CD4-positive, alpha-beta T cell treated with Interleukin-6 for 4 hours (primary cell): ENCODE results near the gene PPP1R26.
"Not testable (repeated sequence)": the region's sequence is repeated elsewhere in the genome, so short reads cannot be mapped to it uniquely, and the experiment has no call there.

Experiments
- DNase-seq: peaks from one replicate; pipeline ENCODE4 v3.0.0-alpha.2; 2020; ENCODE audit warnings: mixed read lengths

PPP1R26 gene, protein sequence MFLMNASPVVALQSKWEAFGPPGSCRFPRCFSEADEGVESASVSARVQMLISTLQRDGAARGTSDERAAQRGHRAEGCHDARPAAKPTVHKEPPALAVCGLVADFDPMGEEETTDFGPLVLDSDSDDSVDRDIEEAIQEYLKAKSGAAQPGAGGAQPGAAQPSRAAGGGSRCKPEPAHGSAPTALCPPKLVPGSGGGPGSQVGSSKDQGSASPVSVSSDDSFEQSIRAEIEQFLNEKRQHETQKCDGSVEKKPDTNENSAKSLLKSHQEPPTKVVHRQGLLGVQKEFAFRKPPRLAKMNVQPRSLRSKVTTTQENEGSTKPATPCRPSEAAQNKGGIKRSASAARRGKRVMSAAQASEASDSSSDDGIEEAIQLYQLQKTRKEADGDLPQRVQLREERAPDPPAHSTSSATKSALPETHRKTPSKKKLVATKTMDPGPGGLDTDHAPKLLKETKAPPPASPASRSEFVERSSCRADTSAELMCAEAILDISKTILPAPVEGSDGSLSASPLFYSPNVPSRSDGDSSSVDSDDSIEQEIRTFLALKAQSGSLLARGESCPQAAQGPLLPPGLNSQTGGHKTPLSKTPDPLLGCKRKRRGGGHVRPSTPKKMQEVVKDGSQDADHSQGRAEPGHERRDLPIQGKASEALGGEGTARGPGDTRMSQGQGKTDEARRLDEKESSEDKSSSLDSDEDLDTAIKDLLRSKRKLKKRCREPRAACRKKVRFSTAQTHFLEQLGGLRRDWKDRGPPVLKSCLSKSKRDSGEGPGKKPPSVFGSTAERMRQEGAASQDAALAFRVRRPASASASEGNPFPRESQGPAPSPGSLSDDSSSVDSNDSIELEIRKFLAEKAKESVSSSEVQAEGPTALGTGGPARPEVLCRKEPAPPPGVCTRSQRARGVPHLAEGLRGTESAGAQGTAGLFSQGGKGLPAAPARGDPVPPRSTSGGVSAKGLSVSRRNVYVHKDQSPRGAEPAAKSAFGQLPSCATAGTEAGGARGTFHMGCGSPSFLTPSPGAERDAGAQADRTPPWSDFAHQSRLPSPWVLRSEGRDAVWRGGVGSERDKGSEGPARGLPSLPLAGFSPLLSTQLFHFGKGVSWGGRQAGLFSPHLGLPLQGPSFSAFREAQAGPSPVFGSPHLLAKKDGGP (N-terminal part only)

GRCh38 chr9:135479469-135480052 lies at the start of gene PPP1R26:
Gene PPP1R26, plus strand, starts transcription at chr9:135479782. Its CDS starts 4,729 bp downstream, at chr9:135484511.
- no peak for DNase-seq

DNA sequence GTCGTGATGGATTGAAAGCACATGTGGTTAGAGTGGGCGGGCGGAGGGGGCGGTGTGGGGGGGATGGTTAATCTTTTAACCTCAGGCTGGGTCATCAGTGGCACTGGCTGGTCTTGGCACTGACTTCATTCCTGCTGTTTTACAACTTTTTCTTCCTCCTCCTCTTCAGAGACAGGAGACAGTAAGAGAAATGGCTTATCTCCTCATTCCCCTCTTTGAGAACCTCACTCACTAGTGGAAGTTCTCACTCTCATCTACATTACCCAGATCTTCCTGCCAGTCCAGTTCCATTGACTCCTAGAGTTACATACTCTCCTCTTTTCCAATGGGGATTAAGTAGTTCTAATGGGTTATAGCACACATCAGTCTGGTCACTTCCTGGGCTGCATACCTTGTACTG lies 42.3 kb upstream of the PPP1R26 start:
- no peak for DNase-seq

DNA sequence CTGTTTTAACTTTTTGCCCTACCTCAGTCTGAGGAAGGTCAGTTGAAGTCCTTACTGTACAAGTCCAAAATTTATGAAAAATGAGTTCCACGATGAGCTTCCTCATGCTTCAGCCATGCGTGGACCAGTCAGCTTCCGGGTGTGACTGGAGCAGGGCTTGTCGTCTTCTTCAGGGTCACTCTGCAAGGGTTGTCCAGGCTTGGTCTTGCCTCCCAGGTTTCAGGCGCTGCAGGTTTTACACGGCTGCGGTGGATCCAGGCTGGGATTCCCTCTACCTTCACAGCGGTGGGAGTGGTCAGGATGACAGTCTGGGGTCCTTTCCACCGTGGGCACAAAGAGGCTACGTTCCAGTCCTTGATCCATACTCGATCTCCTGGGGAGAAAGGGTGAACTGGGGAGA lies 41.9 kb upstream of the PPP1R26 start:
- not testable (repeated sequence) for DNase-seq

- peak; percentile 23 for DNase-seq
These were observed 40.9 kb upstream of the PPP1R26 start for GRCh38 chr9:135438581-135439232.

GRCh38 chr9:135439514-135439913 lies 40.1 kb upstream of the PPP1R26 start:
- not testable (repeated sequence) for DNase-seq

DNA sequence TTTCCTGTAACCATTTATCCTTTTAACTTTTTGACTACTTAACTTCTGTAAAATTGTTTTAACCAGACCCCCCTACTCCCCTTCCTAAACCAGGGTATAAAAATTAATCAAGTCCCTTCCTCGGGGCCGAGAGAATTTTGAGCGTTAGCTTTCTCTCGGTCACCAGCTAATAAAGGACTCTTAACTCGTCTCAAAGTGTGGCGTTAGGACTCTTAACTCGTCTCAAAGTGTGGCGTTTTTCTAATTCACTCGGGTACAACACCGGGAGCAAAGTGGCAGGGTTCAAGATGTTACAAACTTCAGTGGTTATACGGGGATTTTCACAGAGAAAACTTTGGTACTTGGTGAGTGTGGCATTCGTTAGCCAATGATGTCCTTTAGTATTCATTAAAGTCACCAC lies 39.7 kb upstream of the PPP1R26 start:
- no peak for DNase-seq

- no peak for DNase-seq
These were observed 39.0 kb upstream of the PPP1R26 start for GRCh38 chr9:135440620-135441019.

- DNase-seq, result not testable (repeated sequence)
These were observed 38.2 kb upstream of the PPP1R26 start for GRCh38 chr9:135441105-135442071.

DNA sequence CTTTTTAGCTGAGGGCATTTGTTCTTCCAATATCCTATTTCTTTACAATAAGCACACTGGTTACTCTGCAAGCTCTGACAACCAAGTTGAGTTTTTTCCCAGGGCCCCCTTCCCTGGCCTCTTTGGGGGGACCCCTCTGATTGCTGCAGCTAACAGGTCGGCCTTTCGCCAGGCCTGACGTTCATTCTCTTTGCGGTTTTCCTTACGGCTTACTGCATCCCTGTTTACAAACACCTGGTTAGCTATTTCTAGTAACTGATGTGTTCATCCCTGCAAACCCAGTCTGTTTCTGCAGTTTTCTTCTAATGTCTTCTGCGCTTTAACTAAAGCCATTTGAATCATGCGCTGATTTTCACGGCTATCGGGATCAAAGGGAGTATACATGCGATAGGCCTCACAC lies 37.5 kb upstream of the PPP1R26 start:
- no peak for DNase-seq

DNA sequence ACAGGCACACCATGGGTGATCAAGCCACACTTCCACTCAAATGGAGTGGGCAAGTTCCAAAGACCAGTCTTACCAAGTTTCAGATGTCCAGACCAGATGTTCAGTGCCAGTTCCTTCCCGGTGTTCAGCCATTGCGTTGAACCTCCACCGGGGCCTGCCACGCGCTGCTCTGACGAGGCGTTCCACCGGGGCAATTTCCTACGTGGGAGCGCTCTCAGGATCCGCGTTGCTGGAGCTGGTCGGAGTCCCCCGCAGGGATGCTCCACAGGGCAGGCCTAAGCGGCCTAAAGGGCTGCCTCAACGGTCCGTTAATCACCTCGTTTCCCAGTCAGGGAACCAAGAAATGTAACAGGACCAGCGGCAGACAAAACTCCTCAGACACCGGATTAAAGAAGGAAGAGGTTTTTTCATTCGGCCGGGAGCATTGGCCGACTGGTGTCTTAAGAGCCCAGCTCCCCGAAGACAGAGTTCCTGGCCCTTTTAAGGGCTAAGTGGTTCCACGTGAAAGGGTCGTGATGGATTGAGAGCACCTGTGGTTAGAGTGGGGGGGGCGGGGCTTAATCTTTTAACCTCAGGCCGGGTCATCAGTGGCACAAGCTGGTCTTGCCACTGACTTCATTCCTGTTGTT lies 35.7 kb upstream of the PPP1R26 start:
- no peak for DNase-seq

- DNase-seq, result no peak
These were observed 32.5 kb upstream of the PPP1R26 start for GRCh38 chr9:135447126-135447525.

- DNase-seq, result no peak
These were observed 30.9 kb upstream of the PPP1R26 start for GRCh38 chr9:135448663-135449100.

DNA sequence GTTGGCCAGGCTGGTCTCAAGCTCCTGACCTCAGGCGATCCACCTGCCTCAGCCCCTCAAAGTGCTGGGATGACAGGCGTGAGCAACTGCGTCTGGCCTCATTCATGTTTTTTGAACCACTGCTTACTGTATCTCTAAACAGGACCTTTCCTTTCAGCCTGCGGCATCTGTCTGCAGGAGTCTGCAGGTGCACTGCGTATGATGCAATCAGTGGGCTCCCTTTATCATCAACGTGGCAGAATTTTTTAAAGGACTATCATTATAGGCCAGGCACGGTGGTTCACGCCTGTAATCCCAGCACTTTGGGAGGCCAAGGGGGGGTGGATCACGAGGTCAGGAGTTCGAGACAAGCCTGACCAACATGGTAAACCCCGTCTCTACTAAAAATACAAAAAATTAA lies 30.1 kb upstream of the PPP1R26 start:
- not testable (repeated sequence) for DNase-seq

GRCh38 chr9:135450956-135451355 lies 28.6 kb upstream of the PPP1R26 start:
- DNase-seq, result no peak

DNA sequence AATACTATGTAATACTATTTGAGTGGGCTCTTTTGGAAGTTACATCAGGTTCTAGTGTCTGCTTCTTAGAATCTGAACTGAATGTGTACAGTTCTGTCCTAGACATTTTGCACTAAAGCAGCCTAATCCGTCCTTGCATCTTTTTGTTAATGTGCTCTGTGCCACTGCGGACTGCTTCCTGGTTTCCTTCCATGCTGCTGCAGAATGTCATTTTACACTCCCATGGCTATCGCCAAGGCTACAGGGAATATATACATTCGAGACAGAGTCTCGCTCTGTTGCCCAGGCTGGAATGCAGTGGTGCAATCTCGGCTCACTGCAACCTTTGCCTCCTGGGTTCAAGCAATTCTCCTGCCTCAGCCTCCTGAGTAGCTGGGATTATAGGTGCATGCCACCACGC lies 27.7 kb upstream of the PPP1R26 start:
- not testable (repeated sequence) for DNase-seq

DNA sequence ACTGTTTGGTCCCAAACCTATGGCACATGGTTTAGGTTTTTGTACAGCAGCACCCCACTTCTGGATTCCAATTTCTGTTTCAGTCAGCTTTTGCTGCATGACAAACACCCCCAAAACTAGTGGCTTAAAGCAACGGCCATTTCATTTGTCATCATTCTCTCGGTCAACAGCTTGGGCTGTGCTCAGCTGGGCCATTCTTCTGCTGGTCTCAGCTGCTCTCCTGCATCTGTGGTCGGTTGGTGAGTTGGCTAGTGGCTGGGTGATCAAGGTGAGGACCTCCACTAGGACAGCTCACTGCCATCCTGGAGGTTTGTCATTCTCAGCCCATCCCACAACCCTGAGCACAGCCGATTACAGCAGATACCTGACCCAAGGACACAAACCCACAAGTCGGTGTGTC lies 24.8 kb upstream of the PPP1R26 start:
- DNase-seq, result no peak

DNA sequence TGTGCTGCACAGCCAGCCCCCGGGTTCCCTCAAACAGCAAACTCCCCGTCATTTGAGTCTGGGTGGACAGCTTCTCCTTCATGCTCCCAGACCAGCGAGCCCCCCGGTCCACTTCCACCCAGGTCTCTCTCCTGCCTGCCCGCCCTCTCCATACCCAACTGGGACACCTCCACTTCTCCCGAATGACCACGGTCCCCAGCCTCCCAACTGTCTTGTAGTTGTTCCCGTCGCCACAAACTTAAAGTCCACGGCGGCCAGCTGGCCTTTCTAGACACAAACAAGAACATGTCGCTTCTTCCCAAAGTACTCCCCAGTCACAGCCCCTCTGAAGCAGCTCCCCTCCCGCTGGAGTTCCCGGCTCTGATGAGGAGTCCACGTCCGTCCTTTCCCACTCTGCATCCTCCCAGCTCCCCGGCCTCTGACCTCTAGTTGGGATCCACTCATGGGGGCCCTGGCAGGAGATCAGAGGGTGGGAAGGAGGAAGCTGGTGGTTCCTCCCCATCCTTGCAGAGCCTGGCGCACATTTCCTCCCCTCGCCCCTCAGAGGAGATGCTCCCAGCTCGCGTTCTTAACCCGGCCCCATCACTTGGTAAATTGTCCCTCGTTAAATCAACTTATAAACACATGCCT lies 24.1 kb upstream of the PPP1R26 start:
- no peak for DNase-seq

DNA sequence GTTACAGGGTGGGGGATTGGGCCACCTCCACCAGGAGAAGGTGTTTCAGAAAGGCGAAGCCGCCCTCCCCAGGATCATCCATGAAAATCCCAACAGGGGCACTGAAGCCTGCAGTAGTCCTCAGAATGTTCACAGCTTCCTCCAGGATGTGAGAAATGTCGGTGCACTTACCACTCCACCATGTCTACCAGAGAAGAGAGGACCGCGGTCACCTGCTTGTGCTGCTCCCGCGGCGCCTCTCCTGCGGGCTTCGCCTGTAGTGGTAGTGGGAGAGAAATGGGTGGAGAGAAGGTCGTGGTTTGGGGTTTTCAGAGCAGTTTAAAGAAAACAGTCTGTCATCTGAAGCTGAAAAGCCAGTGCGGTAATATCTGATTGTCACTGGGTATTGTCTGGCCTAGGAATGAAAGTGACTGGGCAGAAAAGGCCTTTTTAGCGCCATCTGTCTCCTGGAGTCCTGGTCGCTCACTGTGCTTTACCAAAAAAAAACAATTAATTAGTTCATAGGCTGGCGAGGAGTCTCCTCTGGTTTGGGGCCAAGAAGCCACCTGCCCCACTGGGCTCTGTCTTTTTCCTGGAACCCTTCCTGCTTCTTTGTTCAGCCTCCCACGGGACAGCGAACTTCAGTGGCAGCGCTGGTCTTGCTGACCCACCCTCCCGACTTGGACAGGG lies 23.0 kb upstream of the PPP1R26 start:
- DNase-seq, result no peak

DNA sequence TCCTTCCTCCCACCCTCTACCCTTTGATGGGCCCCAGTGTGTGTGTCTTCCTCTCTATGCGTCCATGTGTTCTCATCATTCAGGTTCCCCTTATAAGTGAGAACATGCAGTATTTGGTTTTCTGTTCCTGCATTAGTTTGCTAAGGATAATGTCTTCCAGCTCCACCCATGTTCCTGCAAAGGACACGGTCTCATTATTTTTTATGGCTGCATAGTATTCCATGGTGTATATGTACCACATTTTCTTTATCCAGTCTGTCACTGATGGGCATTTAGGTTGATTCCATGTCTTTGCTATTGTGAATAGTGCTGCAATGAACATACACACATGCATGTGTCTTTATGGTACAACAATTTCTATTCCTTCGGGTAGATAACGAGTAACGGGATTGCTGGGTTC lies 21.1 kb upstream of the PPP1R26 start:
- DNase-seq, result not testable (repeated sequence)
